ENCODE data around the gene FAM50B. TPM values are rescaled to one million over a fixed set of nuclear protein-coding genes. Genes with fewer than 3 reads are reported as not detected.

The FAM50B gene
- total RNA-seq, 1 donor from 2014 or later, result 10.7 TPM

DNA sequence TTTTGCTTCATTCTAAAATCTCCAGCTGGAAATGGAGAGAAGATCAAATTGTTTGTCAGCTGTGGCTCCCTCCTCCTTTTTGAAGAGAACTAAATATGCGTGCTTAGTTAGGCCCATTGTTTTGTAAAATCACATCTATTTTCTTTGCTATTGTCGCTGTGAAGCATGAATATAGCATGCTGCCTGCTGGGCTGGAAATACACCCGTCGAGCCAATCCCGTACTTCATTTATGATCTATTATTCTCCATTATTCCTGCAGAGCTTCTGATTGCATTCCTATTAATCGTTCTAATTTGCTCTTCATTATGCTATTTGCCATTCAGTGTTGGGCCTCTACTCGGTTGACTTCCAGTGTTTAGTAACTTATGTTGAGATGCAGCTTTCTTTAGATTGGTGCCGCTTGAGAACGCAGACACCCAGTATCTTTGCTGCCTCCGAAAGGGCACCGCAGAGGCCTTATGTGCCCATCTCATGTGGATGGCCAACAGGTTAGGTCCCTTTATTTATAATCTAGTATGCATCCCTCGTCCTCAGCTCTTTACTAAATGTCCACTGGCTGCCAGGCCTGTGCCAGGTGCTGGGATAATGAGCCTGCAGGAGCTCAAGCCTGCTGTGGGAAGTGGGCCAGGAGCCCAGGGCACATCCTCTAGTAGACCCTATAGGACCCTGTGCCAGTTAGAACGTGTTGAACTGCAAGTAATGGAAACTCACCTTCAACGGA lies 45.6 kb downstream of the FAM50B start:
- DNase-seq (ENCODE audit: low spot score), result no peak

- DNase-seq (ENCODE audit: low spot score), result no peak
Observed at GRCh38 chr6:3895312-3895653, 46.1 kb downstream of the FAM50B start.

GRCh38 chr6:3895805-3896204 lies 46.6 kb downstream of the FAM50B start:
- no peak for DNase-seq (ENCODE audit: low spot score)

DNA sequence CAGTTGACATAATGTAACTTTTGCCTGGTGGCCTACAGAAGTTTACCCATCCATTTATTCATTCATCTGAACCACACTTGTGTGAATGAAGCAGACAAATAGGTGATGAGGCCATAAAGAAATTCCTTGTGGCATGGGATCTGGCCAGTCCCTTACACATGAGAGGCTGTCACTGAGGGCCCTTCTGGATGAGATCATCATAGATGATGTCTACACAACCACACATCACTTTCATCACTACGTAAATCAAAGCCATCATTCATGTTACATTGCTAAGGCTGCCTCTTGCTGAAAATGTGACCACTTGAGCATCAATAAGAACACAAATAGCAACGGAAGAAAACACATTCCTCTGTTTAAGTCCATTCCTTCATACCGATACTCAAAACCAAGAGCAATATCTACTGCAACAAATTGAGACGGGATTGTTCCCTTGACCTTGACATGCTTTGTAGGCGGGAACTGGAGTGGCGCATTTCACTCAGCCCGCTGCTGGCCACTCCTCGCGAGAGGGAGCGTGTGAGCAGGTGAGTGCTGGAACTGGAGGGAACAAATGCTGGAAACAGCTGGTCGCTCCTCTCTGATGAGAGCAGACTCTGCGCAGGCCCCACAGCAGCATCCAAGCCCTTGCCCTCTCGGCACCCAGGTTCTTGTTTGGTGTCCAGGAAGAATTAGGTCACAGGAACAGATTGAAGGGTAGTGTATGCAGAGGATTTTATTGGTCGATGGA lies 49.3 kb downstream of the FAM50B start:
- no peak for DNase-seq (ENCODE audit: low spot score)

- no peak for DNase-seq (ENCODE audit: low spot score)
Observed at GRCh38 chr6:3899061-3899460, 49.9 kb downstream of the FAM50B start.

DNA sequence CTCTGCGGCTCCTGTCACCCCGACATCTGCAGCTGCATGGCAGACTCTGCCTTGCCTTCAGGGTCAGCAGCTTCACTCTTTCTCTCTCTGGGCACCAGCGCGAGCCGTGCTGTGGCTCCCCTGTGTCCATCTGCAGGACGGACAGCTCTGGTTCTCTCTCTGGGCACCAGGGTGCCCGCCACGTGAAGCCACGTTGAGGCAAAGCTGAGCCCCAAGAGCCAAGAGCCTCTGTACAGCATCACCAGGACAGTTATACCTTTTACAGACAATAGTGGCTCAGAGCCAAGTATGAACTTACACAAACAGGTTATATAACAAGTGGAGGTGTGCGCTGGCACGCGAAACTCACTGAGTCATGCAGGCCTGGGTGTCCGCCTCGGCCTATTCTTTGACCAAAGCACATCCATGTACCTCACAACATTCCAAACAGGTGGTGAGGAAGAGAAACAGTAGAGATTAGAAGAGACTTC lies 50.8 kb downstream of the FAM50B start:
- no peak for DNase-seq (ENCODE audit: low spot score)

Other genes starting within 250 kb of the FAM50B start
- gene PXDC1, start 97.7 kb upstream of the FAM50B start, total RNA-seq, result 22.9 TPM
- not detected for gene FAM217A, start 229.8 kb downstream of the FAM50B start, total RNA-seq